HG02588 (cell line): ENCODE measurements around the gene UPF1.
"Not testable (repeated sequence)": the region's sequence is repeated elsewhere in the genome, so short reads cannot be mapped to it uniquely, and the experiment has no call there.

ENCODE experiments used
- ATAC-seq: cut with Tn5 transposase; IDR thresholded peaks from one replicate; pipeline ENCODE4 v1.9.1; 2021; ENCODE audit warnings: mild to moderate bottlenecking, moderate library complexity; ENCODE audit not compliant: unreplicated experiment

Gene UPF1

GRCh38 chr19:18798384-18799352 lies 33.1 kb upstream of the UPF1 start:
- ATAC-seq = no peak

- no peak for ATAC-seq
Measured at GRCh38 chr19:18799389-18799970, 32.3 kb upstream of the UPF1 start.

- ATAC-seq = no peak
Measured at GRCh38 chr19:18800079-18800478, 31.7 kb upstream of the UPF1 start.

GRCh38 chr19:18800636-18801035 lies 31.1 kb upstream of the UPF1 start:
- ATAC-seq = no peak

- ATAC-seq = no peak
Measured at GRCh38 chr19:18802354-18802753, 29.4 kb upstream of the UPF1 start.

GRCh38 chr19:18803550-18804138 lies 28.1 kb upstream of the UPF1 start:
- no peak for ATAC-seq

GRCh38 chr19:18804139-18804601 lies 27.6 kb upstream of the UPF1 start:
- no peak for ATAC-seq

GRCh38 chr19:18804643-18805042 lies 27.1 kb upstream of the UPF1 start:
- ATAC-seq = no peak

- no peak for ATAC-seq
Measured at GRCh38 chr19:18807861-18808331, 23.9 kb upstream of the UPF1 start.

- ATAC-seq = no peak
Measured at GRCh38 chr19:18809149-18809868, 22.4 kb upstream of the UPF1 start.

GRCh38 chr19:18811638-18812037 lies 20.1 kb upstream of the UPF1 start:
- ATAC-seq = not testable (repeated sequence)

GRCh38 chr19:18814063-18814462 lies 17.7 kb upstream of the UPF1 start:
- no peak for ATAC-seq

- ATAC-seq = no peak
Measured at GRCh38 chr19:18815673-18816072, 16.1 kb upstream of the UPF1 start.

- not testable (repeated sequence) for ATAC-seq
Measured at GRCh38 chr19:18816645-18817044, 15.1 kb upstream of the UPF1 start.

- ATAC-seq = no peak
Measured at GRCh38 chr19:18817574-18817973, 14.2 kb upstream of the UPF1 start.

GRCh38 chr19:18828786-18829185 lies 3.0 kb upstream of the UPF1 start:
- no peak for ATAC-seq

- no peak for ATAC-seq
Measured at GRCh38 chr19:18830488-18830887, 1.3 kb upstream of the UPF1 start.

GRCh38 chr19:18832306-18833140 lies 764 bp downstream of the UPF1 start:
- peak; percentile 33 for ATAC-seq

- no peak for ATAC-seq
Measured at GRCh38 chr19:18833141-18833476, 1.4 kb downstream of the UPF1 start.
